ENCODE data around the gene SLCO3A1. TPM values are rescaled to one million over a fixed set of nuclear protein-coding genes. Genes with fewer than 3 reads are reported as not detected.

SLCO3A1 gene
- total RNA-seq, 1 experiment from 2014 or later, result 9.1 TPM

- CTCF ChIA-PET, result interaction anchor here (0.6 kb wide), 1 partner anchor 16 kb away, joined by 3 read pairs; no protein-coding TSS in a partner anchor
- no peak for DNase-seq (ENCODE audit: low spot score)
Observed at GRCh38 chr15:92189166-92189565, 335.7 kb downstream of the SLCO3A1 start.

GRCh38 chr15:92195241-92195640 lies 341.7 kb downstream of the SLCO3A1 start:
- Mint-ChIP-seq H3K36me3 (peaks cover 4% of the 10 kb centered on the region; the same call in 1 of the 2 replicates), H3K4me3 (no peak overlapping the region), H3K9me3 (peaks cover 18% of the 10 kb centered on the region), H3K27me3 (ENCODE audit: low read depth) (peaks cover 7% of the 10 kb centered on the region), H3K4me1 (peaks cover 20% of the 10 kb centered on the region), H3K27ac (no peak overlapping the region)
- CTCF ChIA-PET, result no interaction called here
- POLR2A ChIA-PET, result interaction anchor here (0.5 kb wide), 1 partner anchor 111 kb away, joined by 3 read pairs; no protein-coding TSS in a partner anchor
- DNase-seq (ENCODE audit: low spot score) (no peak), ATAC-seq (no peak)
- TF ChIP-seq NFE2L1 (CRISPR knock-in tag; IDR thresholded peaks at IDR 0.05) (no peak), MXD4 (CRISPR knock-in tag; IDR thresholded peaks at IDR 0.05; ENCODE audit: borderline replicate concordance) (no peak), MLX (CRISPR knock-in tag; IDR thresholded peaks at IDR 0.05) (no peak), ATF3 (CRISPR knock-in tag; conservative IDR thresholded peaks at IDR 0.05) (no peak), SMAD3 (CRISPR knock-in tag; IDR thresholded peaks at IDR 0.05; ENCODE audit: borderline replicate concordance) (no peak), PRDM15 (CRISPR knock-in tag; IDR thresholded peaks at IDR 0.05) (no peak), CTCF (IDR thresholded peaks at IDR 0.05) (no peak), GRHL2 (CRISPR knock-in tag; IDR thresholded peaks at IDR 0.05; ENCODE audit: insufficient replicate concordance, severe bottlenecking) (no peak), IRF1 (CRISPR knock-in tag; IDR thresholded peaks at IDR 0.05) (no peak), AR (CRISPR knock-in tag; IDR thresholded peaks at IDR 0.05) (no peak), ZNF425 (CRISPR knock-in tag; conservative IDR thresholded peaks at IDR 0.05) (no peak), ZNF423 (CRISPR knock-in tag; IDR thresholded peaks at IDR 0.05) (no peak), E2F1 (CRISPR knock-in tag; IDR thresholded peaks at IDR 0.05) (no peak), FOXP1 (CRISPR knock-in tag; IDR thresholded peaks at IDR 0.05; ENCODE audit: borderline replicate concordance) (no peak), SMAD4 (CRISPR knock-in tag; IDR thresholded peaks at IDR 0.05) (no peak), CREM (CRISPR knock-in tag; IDR thresholded peaks at IDR 0.05) (no peak), MAX (CRISPR knock-in tag; IDR thresholded peaks at IDR 0.05) (no peak)

More at GRCh38 chr15:92189166-92189565, 335.7 kb downstream of the SLCO3A1 start:
- H3K36me3 Mint-ChIP-seq, result no peaks in the 10 kb centered on the region
- H3K27ac Mint-ChIP-seq, result no peak overlapping the region
- H3K4me3 Mint-ChIP-seq, result no peak overlapping the region
- H3K4me1 Mint-ChIP-seq, result no peaks in the 10 kb centered on the region
- no peak for TF ChIP-seq SMAD3 (CRISPR knock-in tag; IDR thresholded peaks at IDR 0.05; ENCODE audit: borderline replicate concordance)
- no peak for TF ChIP-seq E2F5 (CRISPR knock-in tag; IDR thresholded peaks at IDR 0.05)
- POLR2A ChIA-PET, result no interaction called here
- no peaks in the 10 kb centered on the region for H3K27me3 Mint-ChIP-seq (ENCODE audit: low read depth)
- peaks cover 5% of the 10 kb centered on the region; the same call in 1 of the 2 replicates for H3K9me3 Mint-ChIP-seq
- ATAC-seq, result no peak
